GM21447 (cell line): ENCODE data around the gene RHOG.

Experiments used
- ATAC-seq: cut with Tn5 transposase; IDR thresholded peaks from one replicate; pipeline ENCODE4 v1.9.1; 2021; ENCODE audit not compliant: unreplicated experiment

RHOG gene

DNA sequence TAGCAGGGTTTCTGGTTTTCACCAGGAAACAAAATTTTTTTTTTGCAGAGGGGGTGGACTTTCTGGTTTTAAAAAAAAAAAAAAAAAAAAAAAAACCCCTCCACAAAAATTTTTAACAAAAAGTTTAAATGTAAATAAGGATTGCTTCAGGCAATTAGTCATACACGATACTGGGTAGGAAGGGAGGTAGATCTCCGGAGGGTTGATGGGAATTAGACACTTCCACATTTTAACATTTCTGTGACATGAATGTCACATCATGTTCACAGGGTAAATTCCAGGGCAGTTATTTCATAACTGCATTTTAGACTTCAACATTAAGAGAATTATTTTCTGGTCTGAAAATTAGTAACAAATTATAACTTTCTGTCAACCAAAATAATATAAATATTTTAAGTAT is 59.3 kb downstream of the RHOG start:
- ATAC-seq = no peak
